HG03280 (cell line): ENCODE measurements around the gene DGKD.
"Not testable (repeated sequence)": the region's sequence is repeated elsewhere in the genome, so short reads cannot be mapped to it uniquely, and the experiment has no call there.

ENCODE experiments used
- ATAC-seq: cut with Tn5 transposase; IDR thresholded peaks from one replicate; pipeline ENCODE4 v1.9.1; 2021; ENCODE audit warnings: mild to moderate bottlenecking, moderate library complexity; ENCODE audit not compliant: unreplicated experiment

Gene DGKD

DNA sequence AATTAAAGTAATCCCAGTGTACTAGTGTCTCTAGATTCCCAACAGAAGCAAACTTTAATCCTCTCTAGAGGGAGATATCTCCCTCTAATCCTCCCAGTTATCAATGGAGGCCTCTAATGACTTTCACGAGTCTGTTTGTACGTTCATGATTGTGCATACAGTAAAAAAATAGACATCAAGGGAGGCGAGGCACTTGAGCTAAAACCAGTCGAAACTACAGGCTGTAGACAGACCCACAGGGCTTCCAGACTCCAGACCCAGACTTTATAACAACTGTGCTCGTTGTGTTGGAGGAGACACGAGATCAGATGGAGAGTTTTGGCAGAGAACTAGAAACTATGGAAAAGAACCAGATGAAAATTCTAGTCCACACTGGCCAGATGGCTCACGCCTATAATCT is 7.0 kb downstream of the DGKD start:
- no peak for ATAC-seq

DNA sequence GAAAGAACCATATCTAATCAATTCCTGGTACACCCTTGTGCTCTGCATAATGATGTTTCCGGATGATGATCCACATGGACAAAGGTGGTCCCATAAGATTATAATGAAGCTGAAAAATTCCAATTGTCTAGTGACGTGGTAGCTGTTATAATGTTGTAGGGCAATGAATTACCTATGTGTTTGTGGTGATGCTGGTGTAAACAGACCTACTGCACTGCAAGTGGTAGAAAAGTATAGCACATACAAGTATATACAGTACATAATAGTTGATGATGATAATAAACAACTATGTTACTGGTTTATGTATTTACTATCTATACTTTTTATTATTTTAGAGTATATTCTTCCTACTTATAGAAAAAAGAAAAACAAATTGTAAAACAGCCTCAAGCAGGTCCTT is 8.4 kb downstream of the DGKD start:
- no peak for ATAC-seq

DNA sequence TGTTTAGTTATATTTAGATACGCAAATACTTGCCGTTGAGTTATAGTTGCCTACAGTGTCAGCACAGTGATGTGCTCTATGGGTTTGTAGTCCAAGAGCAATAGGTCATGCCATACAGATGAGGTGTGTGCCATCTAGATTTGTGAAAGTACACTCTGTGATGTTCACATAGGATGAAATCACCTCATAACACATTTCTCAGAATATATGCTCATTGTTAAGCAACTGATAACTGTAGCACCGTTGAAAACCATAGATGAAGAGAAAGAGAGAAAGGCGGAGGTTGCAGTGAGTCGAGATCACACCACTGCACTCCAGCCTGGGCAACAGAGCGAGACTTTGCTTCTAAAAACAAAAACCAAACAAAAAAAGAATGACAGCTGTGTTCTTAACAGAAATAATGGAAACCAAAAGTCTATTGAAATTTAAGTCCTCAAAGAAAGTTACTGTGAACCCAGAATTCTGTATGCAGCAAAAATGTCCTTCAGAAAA is 9.5 kb downstream of the DGKD start:
- ATAC-seq = peak; percentile 49

DNA sequence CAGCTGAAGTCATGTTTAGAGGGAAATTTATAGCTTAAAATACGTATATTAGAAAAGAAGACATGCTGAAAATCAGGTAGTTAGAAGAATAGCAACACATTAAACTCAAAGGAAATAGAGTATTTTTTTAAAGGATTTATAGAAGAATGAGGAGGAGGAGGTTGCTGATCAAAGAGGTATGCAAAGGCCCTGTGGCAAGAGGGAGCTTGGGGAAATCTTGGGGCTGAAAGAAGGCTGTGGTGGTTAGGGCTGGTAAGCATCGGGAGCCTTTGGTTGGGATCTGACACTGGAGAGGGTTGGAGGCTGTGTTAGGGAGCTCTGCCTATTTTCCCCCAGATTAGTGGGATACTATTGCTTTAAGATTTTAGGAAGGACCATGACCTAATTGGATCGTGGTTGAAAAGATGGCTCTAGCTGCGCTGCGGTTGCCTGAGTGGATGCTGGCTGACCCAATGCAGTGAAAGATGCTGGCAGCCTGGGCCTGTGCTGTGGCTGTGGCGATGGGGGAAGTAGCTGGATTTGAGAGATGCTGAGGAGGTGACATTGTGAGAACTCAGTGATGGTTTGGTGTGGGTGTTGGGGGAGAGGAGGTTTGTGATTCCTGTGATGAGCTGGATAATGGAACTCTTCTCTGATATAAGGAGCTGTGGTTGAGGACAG is 11.7 kb downstream of the DGKD start:
- ATAC-seq = no peak

DNA sequence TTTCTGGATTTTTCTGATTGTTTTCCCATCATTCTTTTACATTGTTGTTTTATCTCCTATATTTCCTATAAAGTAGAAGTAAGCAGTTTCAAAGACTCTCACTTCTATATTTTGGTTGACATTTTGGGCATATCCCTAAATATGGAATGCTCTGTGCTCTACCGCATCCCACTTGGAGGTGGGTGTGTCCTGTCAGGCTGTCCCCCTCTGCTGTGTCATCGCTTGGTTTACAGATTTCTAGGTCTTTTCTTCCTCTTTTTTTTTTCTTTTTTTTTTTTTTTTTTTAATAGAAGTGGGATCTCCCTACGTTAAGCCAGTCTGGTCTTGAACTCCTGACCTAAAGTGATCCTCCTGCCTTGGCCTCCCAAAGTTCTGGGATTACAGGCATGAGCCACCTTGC is 13.3 kb downstream of the DGKD start:
- ATAC-seq = no peak

DNA sequence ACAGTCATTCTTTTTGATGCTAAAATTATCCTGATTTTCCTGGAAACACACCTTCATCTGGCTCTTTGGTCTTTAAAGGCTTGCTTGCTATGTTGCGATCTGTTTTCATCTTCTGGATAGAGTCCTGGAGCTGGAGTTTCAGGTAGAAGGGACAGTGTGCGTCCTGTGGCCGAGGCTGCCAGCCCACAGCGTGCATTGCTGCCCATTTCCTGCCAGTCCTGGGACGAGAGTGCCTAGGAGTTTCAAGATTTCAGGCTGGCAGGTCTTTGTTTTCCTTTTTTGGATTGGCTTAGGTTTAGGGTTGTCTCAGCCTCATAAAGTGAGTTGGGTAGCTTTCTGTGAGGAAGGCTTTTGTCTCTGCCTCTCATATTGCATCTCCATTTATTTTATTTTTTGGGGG is 14.5 kb downstream of the DGKD start:
- ATAC-seq = no peak

DNA sequence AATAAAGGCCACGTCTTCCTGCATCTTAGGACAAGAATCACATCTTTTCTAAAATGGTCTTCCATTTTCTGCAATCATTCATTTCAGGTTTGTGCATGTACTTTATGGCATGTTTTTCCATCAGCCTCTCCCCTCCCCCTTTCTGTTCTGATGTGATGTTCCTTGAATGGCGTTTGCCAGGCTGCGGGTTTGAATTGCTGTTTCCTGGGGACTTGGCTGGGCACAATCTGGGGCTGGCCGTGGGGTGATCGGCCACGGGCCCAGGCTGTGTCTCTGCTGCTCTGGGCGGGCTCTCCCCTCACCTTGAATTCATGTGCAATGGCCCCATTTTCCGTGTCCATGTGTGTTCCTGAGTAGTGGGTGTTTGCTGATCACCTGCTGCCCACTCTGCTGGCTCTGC is 15.2 kb downstream of the DGKD start:
- no peak for ATAC-seq

DNA sequence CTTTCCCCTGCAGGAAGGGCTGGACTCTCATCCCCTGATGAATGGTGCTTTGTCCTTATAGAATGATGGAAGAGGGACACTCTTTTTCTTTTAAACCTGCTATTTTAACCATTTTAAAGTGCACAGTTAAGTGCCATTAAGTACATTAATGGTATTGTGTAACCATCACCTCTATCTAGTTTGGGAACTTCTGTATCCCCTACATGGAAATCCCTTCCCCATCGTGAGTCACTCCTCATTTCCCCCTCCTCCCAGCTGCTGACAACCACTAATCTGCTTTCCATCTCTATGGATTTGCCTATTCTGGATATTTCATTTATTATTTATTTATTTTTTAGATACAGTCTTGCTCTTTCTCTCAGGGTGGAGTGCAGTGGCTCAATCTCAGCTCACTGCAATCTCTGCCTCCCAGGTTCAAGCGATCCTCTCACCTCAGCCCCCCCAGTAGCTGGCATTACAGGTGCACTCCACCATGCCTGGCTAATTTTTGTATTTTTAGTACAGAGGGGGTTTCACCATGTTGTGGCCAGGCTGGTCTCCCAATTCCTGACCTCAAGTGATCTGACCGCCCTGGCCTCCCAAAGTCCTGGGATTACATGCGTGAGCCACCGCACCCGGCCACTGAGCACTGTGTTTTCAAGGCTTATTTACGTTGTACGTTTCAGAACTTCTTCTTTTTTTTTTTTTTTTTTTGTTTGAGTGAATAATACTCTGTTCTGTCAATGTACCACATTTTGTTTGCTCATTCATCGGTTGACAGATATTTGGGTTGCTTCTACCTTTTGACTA is 15.8 kb downstream of the DGKD start:
- no peak for ATAC-seq

DNA sequence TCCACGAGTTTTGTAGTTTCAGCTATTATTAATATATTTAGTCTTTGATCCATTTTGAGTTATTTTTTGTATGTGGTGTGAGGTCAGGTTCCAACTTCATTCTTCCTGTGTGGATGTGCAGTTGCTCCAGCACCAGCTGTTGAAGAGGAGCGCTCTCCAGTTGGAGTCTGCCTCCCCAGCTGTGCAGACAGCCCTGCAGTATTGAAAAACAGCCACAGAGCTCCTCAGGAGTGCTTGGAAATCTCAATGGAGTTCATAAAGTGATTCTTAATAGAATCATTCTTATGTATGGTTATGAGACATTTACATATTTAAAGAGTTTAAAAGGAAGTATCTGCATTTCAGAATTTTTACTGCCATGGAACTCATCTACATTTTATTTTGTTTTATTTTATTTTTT is 17.3 kb downstream of the DGKD start:
- no peak for ATAC-seq

DNA sequence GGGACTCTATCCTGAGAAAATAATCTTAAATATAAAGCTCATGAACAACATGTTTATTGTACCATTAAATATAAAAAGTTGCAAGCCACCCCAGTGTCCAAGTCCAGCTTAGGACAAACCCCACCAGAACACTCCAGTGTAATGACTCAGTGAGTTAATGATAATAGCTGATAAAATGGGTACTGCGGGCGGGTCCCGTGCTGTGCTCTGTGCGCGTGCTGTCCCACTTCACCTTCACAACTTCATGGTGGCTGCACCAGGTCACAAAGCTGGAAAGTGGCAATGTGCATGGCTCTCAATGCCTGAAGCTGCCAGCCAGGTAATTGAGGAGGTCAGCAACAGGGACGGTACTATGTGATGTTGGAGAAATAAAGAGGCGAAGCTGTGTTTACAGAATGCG is 18.6 kb downstream of the DGKD start:
- no peak for ATAC-seq

DNA sequence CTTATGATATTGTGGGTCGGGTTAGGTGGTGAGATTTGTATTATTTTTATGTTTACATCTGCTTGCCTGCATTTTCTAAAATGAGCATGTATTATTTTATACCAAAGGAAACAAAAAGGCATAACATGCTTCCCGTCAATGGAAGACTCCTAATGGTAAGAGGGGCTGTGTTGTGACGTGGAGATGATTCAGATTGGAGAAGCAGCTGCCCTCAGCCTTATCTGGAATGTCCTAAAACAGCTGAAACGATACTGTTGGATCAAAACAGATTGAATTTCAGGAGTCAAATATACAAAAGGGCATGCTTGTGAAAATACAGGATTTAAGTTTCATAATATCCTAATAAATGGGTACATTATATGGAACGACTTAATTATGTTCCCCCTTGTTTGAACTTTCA is 19.0 kb downstream of the DGKD start:
- no peak for ATAC-seq

DNA sequence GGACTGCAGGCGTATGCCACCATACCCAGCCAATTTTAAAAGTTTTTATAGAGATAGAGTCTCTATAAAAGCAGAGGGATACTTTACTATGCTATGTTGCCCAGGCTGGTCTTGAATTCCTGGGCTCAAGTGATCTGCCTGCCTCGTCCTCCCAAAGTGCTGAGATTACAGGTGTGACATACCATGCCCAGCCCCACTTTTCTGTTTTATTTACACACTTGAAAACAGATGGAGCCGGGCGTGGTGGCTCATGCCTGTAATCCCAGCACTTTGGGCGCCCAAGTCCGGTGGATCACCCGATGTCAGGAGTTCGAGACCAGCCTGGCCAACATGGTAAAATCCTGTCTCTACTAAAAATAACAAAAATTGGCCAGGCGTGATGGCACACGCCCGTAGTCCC is 20.5 kb downstream of the DGKD start:
- ATAC-seq = not testable (repeated sequence)

DNA sequence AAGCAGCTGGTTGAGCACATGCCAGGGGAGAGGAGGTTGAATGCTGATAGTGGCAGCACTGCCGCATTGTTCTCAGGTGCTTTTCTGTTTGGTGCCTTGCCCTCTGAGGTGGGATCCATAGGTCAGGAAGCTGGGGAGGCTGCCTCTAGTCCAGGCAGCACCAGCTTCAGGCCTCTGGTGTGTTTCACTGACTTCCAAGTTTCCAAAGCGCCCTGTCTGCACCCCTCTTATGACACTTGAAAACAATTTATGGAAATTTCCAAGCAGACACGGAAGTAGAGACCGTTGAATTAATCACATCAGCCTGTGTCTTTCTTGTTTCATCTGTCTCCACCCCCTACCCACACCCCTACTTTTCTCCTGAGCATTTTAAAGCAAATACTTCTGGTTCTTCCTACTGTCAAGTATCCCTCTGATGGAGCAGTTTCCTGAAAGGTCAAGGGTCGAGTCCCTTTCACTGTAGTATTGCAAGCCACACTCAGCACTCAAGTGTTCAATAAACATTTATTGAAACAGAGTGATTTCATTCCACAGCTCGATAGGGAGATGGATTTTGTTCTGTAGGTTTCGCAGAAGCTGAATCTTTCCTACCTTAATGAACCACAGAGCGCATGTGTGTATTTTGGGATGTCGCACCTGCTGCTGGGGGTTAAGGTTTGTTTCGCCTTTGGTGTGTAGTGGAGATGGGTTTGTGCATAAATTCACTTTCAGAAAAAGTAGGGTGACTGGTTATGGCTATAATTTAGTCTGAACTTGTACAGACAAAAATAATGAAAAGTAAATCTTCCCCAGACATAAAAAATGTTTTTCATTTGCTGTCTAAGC is 21.4 kb downstream of the DGKD start:
- ATAC-seq = no peak

DNA sequence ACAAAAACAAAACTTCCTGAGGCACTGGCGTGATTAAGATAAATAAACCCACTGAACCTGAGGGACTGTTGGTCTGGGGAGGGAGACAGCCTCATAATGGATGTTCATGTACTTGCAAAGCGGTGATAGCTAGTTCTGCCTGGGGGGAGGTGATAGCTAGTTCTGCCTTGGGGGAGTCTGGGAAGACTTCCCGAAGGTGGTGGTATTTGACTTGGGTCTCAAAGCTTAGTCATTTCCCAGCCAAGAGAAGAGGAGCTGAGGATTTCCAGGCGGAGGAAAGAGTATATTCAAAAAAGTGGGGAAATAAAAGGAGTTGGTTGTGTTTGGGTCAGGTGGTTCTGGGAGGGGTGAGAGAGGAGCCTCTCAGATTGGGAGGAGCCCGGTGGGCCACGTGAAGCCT is 24.7 kb downstream of the DGKD start:
- no peak for ATAC-seq

DNA sequence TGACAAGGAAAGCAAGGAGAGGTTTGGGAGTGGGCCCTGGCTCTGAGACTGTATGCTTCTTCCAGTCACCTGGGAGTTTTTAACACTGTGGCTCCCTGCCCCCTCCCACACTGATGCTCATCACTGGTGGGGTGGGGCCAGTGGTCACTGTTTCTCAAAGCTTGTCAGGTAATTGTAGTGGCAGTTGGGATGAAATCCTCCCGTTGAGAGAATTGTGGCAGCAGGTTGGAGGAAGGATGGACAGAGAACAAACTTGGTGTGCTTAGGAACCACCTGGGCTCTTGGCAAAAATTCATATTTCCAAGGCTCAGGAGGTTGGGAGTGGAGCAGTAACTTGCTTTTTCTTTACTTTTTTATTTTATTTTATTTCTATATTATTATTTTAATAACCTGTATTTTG is 25.1 kb downstream of the DGKD start:
- ATAC-seq = no peak

DNA sequence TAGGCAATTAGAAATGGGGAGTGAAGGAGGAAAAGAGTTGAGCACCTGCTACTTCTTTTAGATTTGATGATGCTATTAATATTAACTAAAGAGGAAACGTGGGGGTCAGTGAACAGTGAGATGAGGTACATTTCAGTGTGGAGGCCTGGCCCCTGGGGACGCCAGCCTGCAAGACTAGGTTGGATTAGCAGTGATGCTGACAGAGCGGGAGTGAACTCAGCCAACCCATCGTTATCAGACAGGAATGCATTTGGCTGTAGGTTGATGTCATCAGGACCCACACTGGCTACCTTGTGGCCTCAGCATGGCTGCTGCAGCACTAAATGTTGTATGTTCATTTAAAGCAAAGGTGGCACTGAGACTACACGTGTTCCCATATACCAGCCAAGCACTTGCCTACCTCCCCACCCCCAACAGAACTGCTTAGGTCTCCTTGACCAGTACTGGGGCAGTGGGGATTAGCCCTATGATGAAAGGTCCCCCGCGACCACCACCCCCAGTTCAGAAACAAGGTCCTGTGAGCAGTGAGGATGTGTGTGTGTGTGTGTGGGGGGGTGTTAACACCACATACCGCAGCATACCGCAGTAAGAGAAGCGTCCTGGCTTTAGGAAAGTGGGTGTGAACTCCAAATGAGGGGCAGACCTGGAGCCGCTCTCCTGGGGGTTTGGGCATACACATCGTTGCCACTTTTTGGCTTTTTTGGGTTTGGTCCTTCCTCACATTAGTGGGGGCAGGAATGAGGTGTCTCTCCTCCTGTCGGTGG is 26.0 kb downstream of the DGKD start:
- no peak for ATAC-seq

DNA sequence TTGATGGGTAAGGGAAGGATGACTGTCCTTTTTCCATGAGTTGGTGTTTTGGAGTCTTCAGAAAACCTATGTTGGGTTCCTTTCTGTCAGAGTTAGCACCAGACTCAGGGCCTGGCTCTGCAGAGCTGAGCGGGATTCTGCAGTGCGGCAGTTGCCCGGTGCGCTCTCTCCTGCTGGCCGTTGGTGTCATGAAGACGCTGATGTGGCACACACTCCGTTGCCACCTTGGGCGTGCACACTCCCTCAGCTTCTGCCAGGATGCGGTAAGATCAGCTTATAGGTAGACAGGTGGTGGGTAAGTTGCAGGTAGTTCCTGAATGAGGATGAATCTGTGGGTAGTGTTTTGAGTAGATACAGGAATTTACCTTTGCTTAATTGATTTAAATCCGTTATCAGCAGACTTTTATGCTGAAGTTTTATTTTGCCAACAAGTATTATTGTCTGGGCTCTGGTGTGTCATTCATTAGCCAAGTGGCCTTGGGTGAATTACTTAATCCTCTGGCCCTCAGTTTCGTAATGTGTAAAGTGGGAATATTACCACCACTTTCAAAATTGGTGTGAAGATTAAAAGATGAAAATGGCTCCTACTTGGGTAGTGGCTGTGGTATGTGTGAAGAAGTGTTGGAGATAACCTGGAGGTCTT is 26.8 kb downstream of the DGKD start:
- ATAC-seq = no peak

DNA sequence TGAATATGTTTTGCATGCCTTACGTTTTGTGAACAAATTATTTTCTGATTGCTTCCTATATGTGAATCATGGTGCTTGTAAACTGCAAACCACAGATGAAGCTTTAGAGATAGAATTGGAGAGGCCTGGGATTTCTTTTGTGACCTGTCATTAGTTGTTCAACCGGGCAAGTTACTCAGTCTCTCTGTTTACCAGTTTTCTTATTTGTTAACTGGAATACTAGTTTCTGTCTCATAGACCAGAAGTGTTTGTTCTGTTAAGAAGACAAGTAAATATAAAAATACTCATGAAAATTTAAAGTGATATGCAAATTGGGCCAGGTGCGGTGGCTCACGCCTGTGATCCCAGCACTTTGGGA is 27.3 kb downstream of the DGKD start:
- ATAC-seq = no peak

DNA sequence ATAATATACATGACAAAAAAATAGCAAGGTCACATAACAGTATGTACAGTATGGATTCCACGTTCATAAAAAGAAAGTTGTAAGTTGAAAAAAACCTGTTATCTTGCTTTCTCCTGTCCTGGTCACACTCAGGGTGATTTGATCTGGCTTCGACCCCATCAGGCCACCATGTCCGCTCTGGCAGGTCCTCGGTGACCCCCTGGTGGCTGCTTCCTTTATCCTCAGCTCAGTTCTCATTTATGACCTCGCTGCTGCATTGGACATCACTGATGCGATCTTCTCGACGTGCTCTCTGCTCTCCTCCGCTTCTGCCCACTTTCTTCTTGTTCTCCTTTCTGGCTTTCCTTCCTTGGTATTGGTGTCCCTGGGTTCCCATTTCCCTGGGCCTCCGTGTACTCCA is 29.7 kb downstream of the DGKD start:
- ATAC-seq = no peak

DNA sequence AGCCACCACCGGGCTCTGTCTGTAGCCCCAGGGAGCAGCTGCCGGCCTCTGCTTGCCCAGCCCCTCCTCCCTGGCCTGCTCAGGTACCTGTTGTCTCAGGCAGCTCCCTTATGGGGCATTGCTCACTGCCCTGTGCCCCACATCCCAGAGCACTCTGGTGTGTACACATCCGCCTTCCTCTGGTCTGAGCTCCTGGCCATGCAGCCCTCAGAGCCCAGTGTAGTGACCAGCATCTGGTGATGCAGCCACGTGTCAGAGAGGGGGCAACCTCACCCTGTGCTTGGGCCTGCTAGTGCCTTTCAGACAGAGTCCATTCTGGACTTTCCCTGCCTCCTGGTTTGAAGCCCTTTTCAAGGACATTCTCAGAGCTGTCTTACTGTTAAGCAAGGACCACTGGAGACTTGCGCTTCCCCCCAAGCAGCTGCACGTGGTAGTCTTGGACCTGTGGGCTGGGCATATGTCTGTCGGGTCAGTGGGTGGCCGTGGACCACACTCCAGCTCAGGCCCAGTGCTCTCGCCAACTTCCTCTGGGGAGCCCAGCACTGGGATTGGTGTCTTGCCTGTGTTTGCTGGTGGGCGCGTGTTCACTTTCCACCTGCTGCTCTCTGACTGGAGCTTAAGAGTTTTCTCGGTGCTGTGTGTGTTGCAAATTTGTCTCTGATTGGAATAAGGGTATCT is 30.7 kb downstream of the DGKD start:
- ATAC-seq = peak; percentile 20
